Activated CD8-positive, alpha-beta T cell treated with anti-CD3 and anti-CD28 coated beads, Interleukin-2, amount 10 ng/mL, durations not matched to agents 7 days and 5 days (primary cell): ENCODE measurements around the gene AWAT2. TPM values are rescaled to one million over a fixed set of nuclear protein-coding genes. Genes with fewer than 3 reads are reported as not detected.

Source experiments
- ATAC-seq: fragments of 150-1000 bp; cut with Tn5 transposase; one replicate; pipeline ENCODE4 v1.10.0; 2021; ENCODE audit warnings: moderate library complexity
- CTCF ChIA-PET: fragments of 350-600 bp; sonication (Branson Sonifier 250); formaldehyde crosslinking; loops from one replicate; lab custom pipeline; 2021; ENCODE audit warnings: antibody characterized with exemption; lab: Charles Lee
- POLR2A ChIA-PET: fragments of 350-600 bp; sonication (Branson Sonifier 250); formaldehyde crosslinking; loops from one replicate; lab custom pipeline; 2021; ENCODE audit warnings: antibody characterized with exemption; lab: Charles Lee
- DNase-seq: peaks from one replicate; pipeline ENCODE4 v3.0.0-alpha.2; 2020
- H3K27ac Mint-ChIP-seq: one replicate; pipeline ENCODE4 v1.8.0; 2021; ENCODE audit warnings: mild to moderate bottlenecking, mixed read lengths
- H3K27me3 Mint-ChIP-seq: one replicate; pipeline ENCODE4 v1.8.0; 2021; ENCODE audit warnings: low read depth, mixed read lengths
- H3K36me3 Mint-ChIP-seq: one replicate; pipeline ENCODE4 v1.8.0; 2021; ENCODE audit warnings: low read depth, mixed read lengths
- H3K4me1 Mint-ChIP-seq: one replicate; pipeline ENCODE4 v1.8.0; 2021; ENCODE audit warnings: low read depth, mixed read lengths
- H3K4me3 Mint-ChIP-seq: one replicate; pipeline ENCODE4 v1.8.0; 2021; ENCODE audit warnings: mild to moderate bottlenecking, mixed read lengths
- H3K9me3 Mint-ChIP-seq: one replicate; pipeline ENCODE4 v1.8.0; 2022; ENCODE audit warnings: mixed read lengths; ENCODE audit not compliant: insufficient read depth
- total RNA-seq, 2 experiments: library from RNA; stranded (reverse); gene quantifications; one replicate each; pipeline ENCODE4 v1.2.3, GENCODE V29; 2021

Gene AWAT2
- total RNA-seq, 2 experiments from 2014 or later, result not detected

GRCh38 chrX:70038951-70039350, 10.8 kb downstream of the AWAT2 start:
- H3K9me3 Mint-ChIP-seq, result no peaks in the 10 kb centered on the region

GRCh38 chrX:70038515-70038914, 11.2 kb downstream of the AWAT2 start:
- no peaks in the 10 kb centered on the region for H3K4me1 Mint-ChIP-seq
- POLR2A ChIA-PET, result no interaction called here

More at GRCh38 chrX:70038951-70039350, 10.8 kb downstream of the AWAT2 start:
- DNase-seq (no peak), ATAC-seq (no peak)
- ChIA-PET CTCF (interaction anchor here (2.9 kb wide), 1 partner anchor 9 kb away, joined by 11 read pairs; no protein-coding TSS in a partner anchor), POLR2A (no interaction called here)
- H3K4me3 Mint-ChIP-seq, result no peak overlapping the region
- H3K27me3 Mint-ChIP-seq, result no peaks in the 10 kb centered on the region
- no peaks in the 10 kb centered on the region for H3K4me1 Mint-ChIP-seq
- no peaks in the 10 kb centered on the region for H3K36me3 Mint-ChIP-seq
- no peak overlapping the region for H3K27ac Mint-ChIP-seq

GRCh38 chrX:70034646-70035045, 15.1 kb downstream of the AWAT2 start:
- no peaks in the 10 kb centered on the region for H3K36me3 Mint-ChIP-seq
- no peak for DNase-seq
- no peaks in the 10 kb centered on the region for H3K27me3 Mint-ChIP-seq
- no peak overlapping the region for H3K4me3 Mint-ChIP-seq
- H3K9me3 Mint-ChIP-seq, result no peaks in the 10 kb centered on the region
- ChIA-PET POLR2A (interaction anchor here (0.8 kb wide), 1 partner anchor 30 kb away, joined by 3 read pairs; no protein-coding TSS in a partner anchor), CTCF (interaction anchor here (2.7 to 3.2 kb wide), 2 partner anchors 62 to 98 kb away, joined by 11 to 20 read pairs; partner anchors contain the start of gene IGBP1)
- ATAC-seq, result no peak
- no peak overlapping the region for H3K27ac Mint-ChIP-seq
- peaks cover 2% of the 10 kb centered on the region for H3K4me1 Mint-ChIP-seq

More at GRCh38 chrX:70038515-70038914, 11.2 kb downstream of the AWAT2 start:
- H3K4me3 Mint-ChIP-seq, result no peak overlapping the region
- CTCF ChIA-PET, result interaction anchor here (2.9 kb wide), 1 partner anchor 8 kb away, joined by 11 read pairs; no protein-coding TSS in a partner anchor
- no peaks in the 10 kb centered on the region for H3K36me3 Mint-ChIP-seq
- ATAC-seq (no peak), DNase-seq (no peak)
- no peak overlapping the region for H3K27ac Mint-ChIP-seq
- no peaks in the 10 kb centered on the region for H3K9me3 Mint-ChIP-seq
- no peaks in the 10 kb centered on the region for H3K27me3 Mint-ChIP-seq

- no peaks in the 10 kb centered on the region for H3K9me3 Mint-ChIP-seq
- H3K4me3 Mint-ChIP-seq, result no peak overlapping the region
- CTCF ChIA-PET, result interaction anchor here (0.7 to 3.2 kb wide), 4 partner anchors 10 to 100 kb away, joined by 3 to 20 read pairs (median 7); partner anchors contain the start of gene IGBP1
- H3K4me1 Mint-ChIP-seq, result peaks cover 2% of the 10 kb centered on the region
- POLR2A ChIA-PET, result no interaction called here
- no peaks in the 10 kb centered on the region for H3K36me3 Mint-ChIP-seq
- H3K27me3 Mint-ChIP-seq, result no peaks in the 10 kb centered on the region
- DNase-seq (peak; percentile 40), ATAC-seq (no peak)
- H3K27ac Mint-ChIP-seq, result no peak overlapping the region
Measured at GRCh38 chrX:70033348-70034051, 16.2 kb downstream of the AWAT2 start.

GRCh38 chrX:70032792-70033191, 16.9 kb downstream of the AWAT2 start:
- ChIA-PET POLR2A (no interaction called here), CTCF (interaction anchor here (0.7 to 3.2 kb wide), 3 partner anchors 9 to 100 kb away, joined by 3 to 20 read pairs (median 11); partner anchors contain the start of gene IGBP1)
- ATAC-seq (no peak), DNase-seq (no peak)
- Mint-ChIP-seq H3K9me3 (no peaks in the 10 kb centered on the region), H3K36me3 (no peaks in the 10 kb centered on the region), H3K4me3 (no peak overlapping the region), H3K27me3 (no peaks in the 10 kb centered on the region), H3K4me1 (peaks cover 2% of the 10 kb centered on the region), H3K27ac (no peak overlapping the region)

GRCh38 chrX:70030301-70030767, 19.4 kb downstream of the AWAT2 start:
- no peaks in the 10 kb centered on the region for H3K36me3 Mint-ChIP-seq
- DNase-seq, result peak; percentile 58
- H3K27ac Mint-ChIP-seq, result no peak overlapping the region
- CTCF ChIA-PET, result interaction anchor here (0.6 to 2.7 kb wide), 11 partner anchors 9 to 606 kb away, joined by 3 to 22 read pairs (median 4); partner anchors contain the start of gene IGBP1
- no peak overlapping the region for H3K4me3 Mint-ChIP-seq
- H3K9me3 Mint-ChIP-seq, result no peaks in the 10 kb centered on the region
- H3K4me1 Mint-ChIP-seq, result peaks cover 18% of the 10 kb centered on the region
- no peaks in the 10 kb centered on the region for H3K27me3 Mint-ChIP-seq
- ATAC-seq, result peak; percentile 61
- POLR2A ChIA-PET, result interaction anchor here (1.4 kb wide), 1 partner anchor 103 kb away, joined by 4 read pairs; no protein-coding TSS in a partner anchor

- ChIA-PET CTCF (interaction anchor here (0.7 to 2.7 kb wide), 10 partner anchors 9 to 605 kb away, joined by 3 to 22 read pairs (median 4); partner anchors contain the start of gene IGBP1), POLR2A (interaction anchor here (1.4 kb wide), 1 partner anchor 104 kb away, joined by 4 read pairs; no protein-coding TSS in a partner anchor)
- no peaks in the 10 kb centered on the region for H3K27me3 Mint-ChIP-seq
Measured at GRCh38 chrX:70029863-70030262, 19.9 kb downstream of the AWAT2 start.

GRCh38 chrX:70026851-70027200, 22.9 kb downstream of the AWAT2 start:
- ATAC-seq (no peak), DNase-seq (no peak)
- ChIA-PET POLR2A (no interaction called here), CTCF (no interaction called here)
- Mint-ChIP-seq H3K4me1 (peaks cover 21% of the 10 kb centered on the region), H3K27ac (peak overlapping the region; percentile 16), H3K4me3 (no peak overlapping the region), H3K36me3 (no peaks in the 10 kb centered on the region), H3K27me3 (no peaks in the 10 kb centered on the region), H3K9me3 (no peaks in the 10 kb centered on the region)

More at GRCh38 chrX:70029863-70030262, 19.9 kb downstream of the AWAT2 start:
- DNase-seq (no peak), ATAC-seq (no peak)
- H3K4me1 Mint-ChIP-seq, result peaks cover 21% of the 10 kb centered on the region
- H3K4me3 Mint-ChIP-seq, result no peak overlapping the region
- H3K27ac Mint-ChIP-seq, result no peak overlapping the region
- H3K9me3 Mint-ChIP-seq, result no peaks in the 10 kb centered on the region
- no peaks in the 10 kb centered on the region for H3K36me3 Mint-ChIP-seq

GRCh38 chrX:70026112-70026850, 23.5 kb downstream of the AWAT2 start:
- DNase-seq (no peak), ATAC-seq (no peak)
- no peaks in the 10 kb centered on the region for H3K36me3 Mint-ChIP-seq
- H3K27ac Mint-ChIP-seq, result no peak overlapping the region
- ChIA-PET CTCF (interaction anchor here (1.1 kb wide), 1 partner anchor 107 kb away, joined by 3 read pairs; the partner anchor contains the start of gene IGBP1), POLR2A (no interaction called here)
- H3K27me3 Mint-ChIP-seq, result no peaks in the 10 kb centered on the region
- H3K4me3 Mint-ChIP-seq, result no peak overlapping the region
- H3K9me3 Mint-ChIP-seq, result no peaks in the 10 kb centered on the region
- peaks cover 21% of the 10 kb centered on the region for H3K4me1 Mint-ChIP-seq

- DNase-seq (no peak), ATAC-seq (no peak)
- ChIA-PET POLR2A (no interaction called here), CTCF (interaction anchor here (1.1 to 1.2 kb wide), 2 partner anchors 34 to 107 kb away, joined by 3 to 4 read pairs; partner anchors contain the start of gene IGBP1)
- Mint-ChIP-seq H3K27ac (no peak overlapping the region), H3K4me3 (no peak overlapping the region), H3K36me3 (no peaks in the 10 kb centered on the region), H3K27me3 (no peaks in the 10 kb centered on the region), H3K9me3 (no peaks in the 10 kb centered on the region), H3K4me1 (peaks cover 21% of the 10 kb centered on the region)
Measured at GRCh38 chrX:70025464-70025863, 24.3 kb downstream of the AWAT2 start.

- H3K4me3 Mint-ChIP-seq, result no peak overlapping the region
- peaks cover 1% of the 10 kb centered on the region for H3K27me3 Mint-ChIP-seq
- no peaks in the 10 kb centered on the region for H3K36me3 Mint-ChIP-seq
- DNase-seq, result no peak
- ChIA-PET POLR2A (no interaction called here), CTCF (no interaction called here)
- H3K27ac Mint-ChIP-seq, result no peak overlapping the region
- no peak for ATAC-seq
- peaks cover 19% of the 10 kb centered on the region for H3K4me1 Mint-ChIP-seq
- no peaks in the 10 kb centered on the region for H3K9me3 Mint-ChIP-seq
Measured at GRCh38 chrX:70022616-70023015, 27.1 kb downstream of the AWAT2 start.
